Muscle layer of duodenum (tissue), 2 donors: ENCODE results near the gene PTPN14.

Source experiments
- H3K27ac ChIP-seq: one replicate; pipeline ENCODE4 v1.7.0; 2013; ENCODE audit warnings: mild to moderate bottlenecking, low read length
- H3K27me3 ChIP-seq: one replicate; pipeline ENCODE4 v1.7.0; 2013; ENCODE audit warnings: low read depth, mild to moderate bottlenecking, control low read depth, low read length
- H3K36me3 ChIP-seq, 2 donors: one replicate each; pipeline ENCODE4 v1.7.0; 2013; ENCODE audit warnings: low read length in 2 of 2, control low read depth in 1 of 2, mild to moderate bottlenecking in 1 of 2; ENCODE audit not compliant: insufficient read depth in 2 of 2, control insufficient read depth in 1 of 2
- H3K4me1 ChIP-seq, 2 donors: one replicate each; pipeline ENCODE4 v1.7.0; 2013; ENCODE audit warnings: low read length in 2 of 2, mild to moderate bottlenecking in 2 of 2, control low read depth in 1 of 2, moderate library complexity in 1 of 2; ENCODE audit not compliant: insufficient read depth in 2 of 2, control insufficient read depth in 1 of 2
- H3K4me3 ChIP-seq, 2 donors: one replicate each; pipeline ENCODE4 v1.7.0; 2013; ENCODE audit warnings: low read length in 2 of 2, low read depth in 1 of 2, mild to moderate bottlenecking in 1 of 2
- H3K9me3 ChIP-seq, 2 donors: one replicate each; pipeline ENCODE4 v1.7.0; 2013; ENCODE audit warnings: low read length in 2 of 2, control low read depth in 1 of 2, mild to moderate bottlenecking in 1 of 2; ENCODE audit not compliant: control insufficient read depth in 1 of 2
- donor health status: healthy.

Gene PTPN14

DNA sequence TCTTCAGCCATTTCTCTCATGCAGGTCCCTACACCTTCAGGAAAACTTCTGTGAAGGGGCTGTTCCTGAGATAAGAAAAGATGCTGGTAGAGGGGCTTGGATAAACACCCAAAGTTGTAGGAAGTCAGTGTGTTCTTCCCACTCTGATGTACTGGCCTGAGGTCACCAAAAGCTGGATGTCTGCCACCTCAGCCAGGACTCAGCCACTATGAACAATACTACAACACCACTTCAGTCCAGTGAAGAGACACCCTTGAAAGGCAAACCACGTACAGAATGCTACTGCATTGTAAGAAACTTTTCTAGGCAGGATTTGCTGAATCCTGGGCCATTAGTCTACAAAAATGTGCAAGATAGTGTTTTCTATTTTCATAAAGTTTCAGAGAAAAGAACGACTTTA is 2.4 kb downstream of the PTPN14 start:
- no peaks in the 10 kb centered on the region for H3K27me3 ChIP-seq
- no peak overlapping the region for H3K27ac ChIP-seq
- H3K36me3 ChIP-seq = peaks cover 0 to 6% of the 10 kb centered on the region in 2 donors
- peaks cover 6 to 12% of the 10 kb centered on the region in 2 donors for H3K4me1 ChIP-seq
- H3K4me3 ChIP-seq = peak overlapping the region in 1 of 2 donors; percentile 85
- H3K9me3 ChIP-seq = no peaks in the 10 kb centered on the region

DNA sequence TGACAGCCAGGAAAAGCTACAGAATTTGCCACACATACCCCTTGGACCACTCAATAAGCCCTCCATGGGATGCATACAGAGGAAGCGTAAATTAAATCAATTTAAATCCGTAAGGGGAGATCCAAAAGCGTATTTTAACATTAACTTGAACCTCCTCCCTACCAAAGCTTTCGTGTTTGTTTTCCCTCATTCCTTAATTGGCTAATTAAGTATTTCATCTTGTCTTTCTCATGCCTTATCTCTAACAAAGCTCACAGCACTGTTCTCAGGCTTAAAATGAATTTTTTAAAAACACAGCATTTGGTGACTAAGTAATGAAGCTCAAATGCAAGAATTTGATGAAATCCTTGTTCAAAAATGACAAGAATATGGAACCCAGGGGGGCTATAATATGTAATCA is 3.1 kb downstream of the PTPN14 start:
- Histone ChIP-seq H3K27me3 (no peaks in the 10 kb centered on the region), H3K9me3 (no peaks in the 10 kb centered on the region), H3K4me3 (no peak overlapping the region), H3K36me3 (peaks cover 0 to 6% of the 10 kb centered on the region in 2 donors), H3K27ac (no peak overlapping the region), H3K4me1 (peaks cover 6 to 12% of the 10 kb centered on the region in 2 donors)

DNA sequence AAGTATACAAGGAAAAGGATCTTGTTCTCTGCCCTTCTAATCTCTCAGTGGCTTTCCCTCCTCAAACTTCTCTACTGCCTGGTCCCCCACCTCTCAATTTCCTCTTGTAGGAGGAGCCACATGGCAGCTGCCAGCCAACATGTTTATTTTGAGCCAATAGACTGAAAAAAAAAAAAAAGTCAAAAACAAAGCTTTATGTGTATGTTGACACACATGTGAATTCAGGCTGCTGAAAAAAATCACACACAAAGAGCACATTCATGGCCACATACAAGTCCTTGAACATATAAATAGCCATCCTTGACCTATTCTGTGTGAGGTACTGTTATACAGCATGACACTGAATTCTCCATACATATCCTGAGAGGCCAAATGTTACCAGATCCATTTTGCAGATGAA is 3.7 kb downstream of the PTPN14 start:
- Histone ChIP-seq H3K9me3 (no peaks in the 10 kb centered on the region), H3K27me3 (no peaks in the 10 kb centered on the region), H3K36me3 (peaks cover 0 to 6% of the 10 kb centered on the region in 2 donors), H3K4me1 (peaks cover 6 to 12% of the 10 kb centered on the region in 2 donors), H3K4me3 (no peak overlapping the region), H3K27ac (no peak overlapping the region)

DNA sequence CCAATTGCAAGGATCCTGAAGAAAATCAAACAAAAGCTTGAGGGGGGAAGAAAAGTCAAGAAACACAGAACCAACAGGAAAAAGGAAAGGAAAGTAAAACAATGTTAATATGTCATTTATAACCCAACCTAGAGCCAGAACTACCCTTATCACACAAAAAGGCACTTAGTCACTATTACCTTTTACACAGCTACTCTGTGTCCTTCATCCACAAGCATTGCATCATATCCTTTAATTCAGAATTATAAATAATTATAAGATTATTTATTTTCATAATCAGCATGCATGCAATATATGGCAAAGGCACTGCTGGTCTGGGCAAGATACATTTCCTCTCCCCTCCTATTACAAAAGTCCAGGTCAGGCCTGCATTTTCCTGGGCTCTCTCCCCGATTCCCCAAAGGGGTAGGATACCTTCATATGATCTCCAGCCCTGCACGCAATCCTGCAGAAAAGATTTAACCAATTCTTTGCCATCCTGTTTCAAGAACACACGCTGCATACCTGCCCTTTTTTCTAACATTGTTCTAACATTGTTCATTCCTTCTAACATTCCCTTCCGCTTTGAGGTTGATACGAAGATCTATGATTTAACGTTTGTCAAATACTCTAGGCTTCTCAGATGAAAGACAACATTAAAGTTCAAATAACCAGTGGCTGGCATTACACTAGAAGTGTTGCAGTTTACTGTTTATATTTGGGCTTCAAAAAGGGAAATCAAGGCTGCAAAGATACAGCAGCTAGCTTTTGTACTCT is 4.3 kb downstream of the PTPN14 start:
- no peaks in the 10 kb centered on the region for H3K27me3 ChIP-seq
- H3K36me3 ChIP-seq = peaks cover 0 to 6% of the 10 kb centered on the region in 2 donors
- H3K4me1 ChIP-seq = peaks cover 10 to 16% of the 10 kb centered on the region in 2 donors
- H3K9me3 ChIP-seq = no peaks in the 10 kb centered on the region
- H3K4me3 ChIP-seq = no peak overlapping the region
- H3K27ac ChIP-seq = no peak overlapping the region

DNA sequence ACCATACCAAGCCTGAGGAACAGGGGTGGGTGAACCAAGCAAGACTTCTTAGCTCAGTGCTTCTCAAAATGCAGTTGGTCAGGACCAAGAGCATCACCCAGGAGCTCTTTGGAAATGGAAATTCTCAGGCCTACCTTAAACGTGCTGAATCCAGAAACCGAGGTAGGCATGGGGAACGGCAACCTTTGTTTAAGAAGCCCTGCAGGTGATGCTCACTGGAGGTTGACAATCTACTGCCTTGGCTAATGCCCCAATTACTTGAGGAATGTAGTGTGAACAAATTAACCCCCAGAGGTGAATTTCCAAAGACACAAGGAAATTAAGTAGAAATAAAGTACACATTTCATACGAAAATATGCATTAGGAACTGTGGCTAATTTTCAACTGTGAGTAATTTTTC is 5.3 kb downstream of the PTPN14 start:
- Histone ChIP-seq H3K9me3 (no peaks in the 10 kb centered on the region), H3K27ac (no peak overlapping the region), H3K4me1 (peaks cover 10 to 25% of the 10 kb centered on the region in 2 donors), H3K27me3 (no peaks in the 10 kb centered on the region), H3K36me3 (peaks cover 0 to 2% of the 10 kb centered on the region in 2 donors), H3K4me3 (no peak overlapping the region)

DNA sequence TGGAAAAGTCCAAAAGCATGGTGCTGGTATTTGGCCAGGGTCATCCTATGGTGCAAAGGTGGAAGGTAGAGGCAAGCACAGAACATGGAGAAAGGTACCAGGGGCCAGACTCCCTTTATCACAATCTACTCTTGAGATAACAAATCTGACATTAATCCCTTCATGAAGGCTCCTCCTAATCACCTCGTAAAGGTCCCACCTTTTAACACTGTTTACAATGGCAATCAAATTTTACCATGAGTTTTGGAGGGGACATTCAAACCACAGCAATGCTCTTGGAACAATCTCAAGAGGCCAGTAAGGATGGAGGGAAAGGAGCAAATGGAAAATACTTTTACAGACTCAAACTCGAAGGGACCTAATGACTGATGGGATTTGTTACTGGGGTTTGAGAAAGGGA is 6.1 kb downstream of the PTPN14 start:
- Histone ChIP-seq H3K27ac (no peak overlapping the region), H3K9me3 (no peaks in the 10 kb centered on the region), H3K27me3 (no peaks in the 10 kb centered on the region), H3K36me3 (no peaks in the 10 kb centered on the region), H3K4me1 (peaks cover 10 to 26% of the 10 kb centered on the region in 2 donors), H3K4me3 (no peak overlapping the region)

DNA sequence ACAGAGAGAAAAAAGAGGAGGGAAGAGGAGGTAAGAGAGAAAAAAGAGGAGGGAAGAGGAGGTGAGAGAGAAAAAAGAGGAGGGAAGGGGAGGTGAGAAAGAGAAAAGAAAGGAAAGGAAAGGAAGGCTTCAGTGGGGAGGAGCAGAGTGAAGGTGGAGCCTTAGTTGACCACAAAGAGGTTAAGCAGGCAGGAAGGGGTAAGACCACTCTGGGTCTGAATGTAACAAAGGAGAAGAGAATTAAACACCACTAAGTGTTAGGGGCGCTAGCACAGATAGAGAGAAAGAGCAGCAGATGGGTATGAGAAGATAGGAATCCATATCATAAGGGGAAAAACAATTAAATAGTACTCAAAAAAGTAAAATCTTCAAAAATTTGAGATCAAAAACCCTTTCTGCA is 6.6 kb downstream of the PTPN14 start:
- Histone ChIP-seq H3K4me3 (no peak overlapping the region), H3K9me3 (no peaks in the 10 kb centered on the region), H3K4me1 (peaks cover 10 to 22% of the 10 kb centered on the region in 2 donors), H3K27ac (no peak overlapping the region), H3K36me3 (no peaks in the 10 kb centered on the region), H3K27me3 (no peaks in the 10 kb centered on the region)

DNA sequence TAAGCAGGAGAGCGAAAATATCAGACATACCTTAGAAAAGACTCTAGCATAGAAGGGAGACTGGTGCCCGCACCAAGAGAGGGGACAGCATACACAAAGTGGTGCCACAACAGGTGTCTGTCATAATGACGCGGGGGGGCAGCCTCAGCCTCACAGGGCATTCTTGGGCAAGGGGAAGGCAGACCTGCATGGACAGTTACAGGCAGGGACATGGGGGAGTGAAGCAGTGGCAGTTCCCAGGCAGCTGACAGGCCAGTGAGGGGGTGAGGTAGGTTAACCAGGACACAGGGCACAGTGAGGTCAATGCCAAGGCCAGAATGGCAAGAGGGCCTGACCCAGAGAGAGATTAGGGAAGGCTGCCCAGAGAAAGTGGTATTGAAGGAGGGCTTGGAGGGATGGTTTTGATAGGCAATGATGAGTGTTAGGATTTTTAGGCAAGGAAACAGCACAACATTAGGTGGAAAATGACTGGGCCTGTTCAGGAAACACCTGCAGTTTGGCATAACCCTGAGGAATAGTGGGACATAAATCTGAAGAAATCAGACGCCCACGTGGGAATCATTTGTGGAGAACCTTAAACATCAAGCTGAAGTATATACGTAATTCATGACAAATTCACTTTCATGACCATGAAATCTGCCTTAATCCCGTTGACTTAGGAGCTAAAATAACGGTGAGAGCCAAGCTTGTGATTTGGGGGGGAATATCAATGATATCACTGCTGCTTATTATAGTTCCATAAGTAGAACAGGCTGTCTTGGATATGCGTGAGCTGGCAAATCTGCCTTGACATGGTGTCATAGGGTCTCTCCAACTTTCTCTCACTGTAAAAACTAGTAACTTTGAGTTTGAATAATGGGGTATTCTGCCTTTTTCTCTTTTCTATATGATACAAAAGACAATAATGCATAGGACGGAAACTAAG is 8.9 kb downstream of the PTPN14 start:
- Histone ChIP-seq H3K4me1 (peaks cover 4 to 28% of the 10 kb centered on the region in 2 donors), H3K27me3 (no peaks in the 10 kb centered on the region), H3K9me3 (no peaks in the 10 kb centered on the region), H3K27ac (no peak overlapping the region), H3K4me3 (no peak overlapping the region), H3K36me3 (no peaks in the 10 kb centered on the region)

DNA sequence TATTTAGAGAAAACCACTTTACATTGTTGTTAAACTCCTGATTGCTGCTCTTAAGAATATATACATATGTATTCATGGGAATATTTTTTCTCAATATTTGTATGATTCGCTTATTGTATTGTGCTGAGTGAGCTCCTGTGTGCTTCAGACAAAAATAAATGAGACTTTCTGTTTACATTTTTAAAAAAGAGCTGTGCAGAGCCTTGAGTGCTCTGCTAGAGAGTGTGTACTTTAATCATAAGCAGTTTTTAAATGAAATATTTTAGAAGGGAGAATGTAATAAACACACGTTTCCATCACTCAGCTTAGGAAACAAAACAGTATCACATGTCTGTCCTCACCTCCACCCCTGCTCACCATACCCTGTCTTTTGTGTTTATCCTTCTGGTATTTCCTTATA is 9.7 kb downstream of the PTPN14 start:
- Histone ChIP-seq H3K27ac (no peak overlapping the region), H3K9me3 (no peaks in the 10 kb centered on the region), H3K27me3 (no peaks in the 10 kb centered on the region), H3K4me3 (no peak overlapping the region), H3K4me1 (peaks cover 4 to 28% of the 10 kb centered on the region in 2 donors), H3K36me3 (no peaks in the 10 kb centered on the region)

DNA sequence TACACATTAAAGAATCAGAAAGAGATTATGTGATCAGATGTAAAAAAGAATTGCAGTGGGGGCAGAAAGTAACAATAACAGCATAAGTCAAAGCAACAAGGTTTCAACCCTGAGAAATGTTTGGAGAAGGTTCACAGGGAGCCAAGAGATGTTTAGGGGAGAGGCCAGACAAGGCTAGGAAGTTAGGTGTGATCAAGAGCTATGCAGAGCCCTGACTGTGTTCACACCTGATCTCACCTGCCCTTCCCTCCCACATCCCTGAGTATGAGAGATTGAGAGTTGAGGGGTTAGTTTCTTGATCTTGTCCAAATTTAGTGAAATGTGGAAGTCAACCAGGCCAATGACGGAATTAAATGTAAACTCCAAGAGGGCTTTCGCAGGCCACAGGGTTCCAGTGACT is 10.2 kb downstream of the PTPN14 start:
- Histone ChIP-seq H3K4me3 (no peak overlapping the region), H3K27me3 (no peaks in the 10 kb centered on the region), H3K9me3 (no peaks in the 10 kb centered on the region), H3K27ac (no peak overlapping the region), H3K4me1 (peaks cover 4 to 28% of the 10 kb centered on the region in 2 donors), H3K36me3 (no peaks in the 10 kb centered on the region)

DNA sequence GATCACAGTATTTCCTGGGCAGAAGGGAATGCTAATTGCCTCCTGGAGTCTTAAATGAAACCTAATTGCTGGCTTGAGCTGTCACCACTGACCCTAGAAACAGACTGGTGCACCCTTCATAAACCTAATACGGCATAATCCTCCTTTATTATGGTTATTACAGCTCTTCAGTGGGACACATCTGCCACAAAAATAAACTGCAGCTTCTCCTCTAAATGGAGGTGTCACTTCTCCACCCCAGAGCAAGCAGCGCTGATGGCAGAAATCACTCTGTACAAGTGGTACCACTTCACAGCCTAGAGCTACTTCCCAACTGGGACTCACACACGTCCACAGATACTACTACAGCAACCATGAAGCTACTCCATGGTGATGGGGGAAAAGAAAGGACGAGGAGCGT is 11.1 kb downstream of the PTPN14 start:
- Histone ChIP-seq H3K4me1 (peaks cover 4 to 28% of the 10 kb centered on the region in 2 donors), H3K4me3 (no peak overlapping the region), H3K9me3 (no peaks in the 10 kb centered on the region), H3K36me3 (no peaks in the 10 kb centered on the region), H3K27ac (no peak overlapping the region), H3K27me3 (no peaks in the 10 kb centered on the region)
